ENCODE results near the gene URAD.
"Not testable (repeated sequence)": the region's sequence is repeated elsewhere in the genome, so short reads cannot be mapped to it uniquely, and the experiment has no call there.

Gene URAD, protein sequence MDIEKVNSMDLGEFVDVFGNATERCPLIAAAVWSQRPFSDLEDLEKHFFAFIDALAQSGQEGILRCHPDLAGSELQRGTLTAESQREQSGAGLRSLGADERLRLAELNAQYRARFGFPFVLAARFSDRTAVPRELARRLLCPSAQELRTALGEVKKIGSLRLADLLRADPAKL

DNA sequence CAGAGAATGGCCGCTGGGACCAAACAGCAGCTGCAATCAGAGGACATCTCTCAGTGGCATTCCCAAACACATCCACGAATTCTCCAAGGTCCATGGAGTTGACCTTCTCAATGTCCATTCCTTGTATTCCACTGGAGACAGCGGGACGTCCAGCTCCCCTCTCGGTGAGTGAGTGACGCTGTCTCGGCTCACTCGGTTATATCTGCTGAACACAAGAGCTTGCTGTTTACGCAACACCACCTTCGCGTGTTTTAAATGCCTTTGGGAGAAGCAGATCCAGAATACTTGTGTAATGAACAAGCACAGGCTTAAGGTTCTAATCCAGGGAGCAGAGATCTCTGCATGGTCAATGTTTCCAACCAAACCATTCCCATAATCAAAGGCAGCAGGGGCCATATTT is at the start of gene URAD:
Gene URAD, minus strand, starts transcription at position 174 of the 400 bp plus-strand sequence. Its CDS starts 56 bp downstream, at position 118.
- DNase-seq = no peak

- DNase-seq = no peak
Measured at GRCh38 chr13:28037399-28037798, 48.9 kb upstream of the URAD start.

GRCh38 chr13:28035146-28035782 is 46.8 kb upstream of the URAD start:
- DNase-seq = no peak

GRCh38 chr13:28033894-28034655 is 45.6 kb upstream of the URAD start:
- DNase-seq = no peak

DNA sequence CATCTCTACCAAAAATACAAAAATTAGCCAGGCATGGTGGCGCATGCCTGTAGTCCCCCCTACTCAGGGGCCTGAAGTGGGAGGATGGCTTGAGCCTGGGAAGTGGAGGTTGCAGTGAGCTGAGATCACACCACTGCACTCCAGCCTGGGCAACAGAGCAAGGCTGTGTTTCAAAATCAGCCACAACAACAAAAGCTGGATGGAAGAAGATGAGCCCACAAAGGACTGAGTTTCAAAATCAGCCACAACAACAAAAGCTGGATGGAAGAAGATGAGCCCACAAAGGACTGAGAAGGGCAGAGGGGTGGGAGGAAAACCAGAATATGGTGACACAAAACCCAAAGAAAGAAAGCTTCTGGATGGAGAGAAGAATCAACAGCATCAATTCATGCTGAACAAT is 43.9 kb upstream of the URAD start:
- not testable (repeated sequence) for DNase-seq

- no peak for DNase-seq
Measured at GRCh38 chr13:28031896-28032288, 43.4 kb upstream of the URAD start.

- no peak for DNase-seq
Measured at GRCh38 chr13:28031220-28031895, 42.9 kb upstream of the URAD start.

DNA sequence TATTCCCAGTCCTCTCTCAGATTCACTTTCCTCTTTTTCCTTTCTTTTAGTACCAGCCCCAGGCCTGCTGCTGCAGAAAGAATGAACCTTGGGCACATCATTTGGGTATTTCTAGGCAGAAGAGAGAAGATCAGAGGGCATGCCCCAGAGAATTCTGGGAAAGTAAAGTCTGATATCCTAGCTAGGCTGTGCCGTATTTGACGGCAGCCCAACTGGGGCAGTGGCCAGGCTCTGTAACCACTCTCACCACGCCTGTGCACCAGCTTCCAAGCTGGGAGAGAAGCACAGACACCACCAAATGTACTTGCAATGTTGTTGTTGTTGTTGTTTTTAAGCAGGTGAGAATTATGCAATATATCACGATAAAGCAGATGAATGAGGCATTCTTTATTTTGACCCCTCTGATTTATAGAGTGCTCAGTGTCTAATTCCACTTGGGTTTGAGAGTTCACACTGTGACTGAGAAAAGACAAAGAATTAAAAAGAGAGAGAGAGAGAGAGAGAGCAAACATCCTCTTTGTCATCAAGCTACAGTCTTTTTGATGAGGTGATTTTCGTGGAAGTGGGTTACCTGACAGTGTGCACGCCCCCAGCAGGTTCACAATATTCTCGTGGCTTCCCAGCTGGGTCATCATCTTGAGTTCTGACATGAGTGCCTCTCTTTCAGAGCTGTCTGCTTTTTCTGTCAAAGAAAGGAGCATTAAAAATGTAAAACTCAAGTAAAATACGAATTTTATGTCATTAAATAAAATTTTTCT is 39.3 kb upstream of the URAD start:
- no peak for DNase-seq

GRCh38 chr13:28027071-28027470 is 38.6 kb upstream of the URAD start:
- DNase-seq = no peak

- no peak for DNase-seq
Measured at GRCh38 chr13:28026508-28026907, 38.0 kb upstream of the URAD start.

GRCh38 chr13:28022848-28023518 is 34.5 kb upstream of the URAD start:
- DNase-seq = no peak

- no peak for DNase-seq
Measured at GRCh38 chr13:28014301-28014700, 25.8 kb upstream of the URAD start.

GRCh38 chr13:28013482-28013881 is 25.0 kb upstream of the URAD start:
- no peak for DNase-seq

DNA sequence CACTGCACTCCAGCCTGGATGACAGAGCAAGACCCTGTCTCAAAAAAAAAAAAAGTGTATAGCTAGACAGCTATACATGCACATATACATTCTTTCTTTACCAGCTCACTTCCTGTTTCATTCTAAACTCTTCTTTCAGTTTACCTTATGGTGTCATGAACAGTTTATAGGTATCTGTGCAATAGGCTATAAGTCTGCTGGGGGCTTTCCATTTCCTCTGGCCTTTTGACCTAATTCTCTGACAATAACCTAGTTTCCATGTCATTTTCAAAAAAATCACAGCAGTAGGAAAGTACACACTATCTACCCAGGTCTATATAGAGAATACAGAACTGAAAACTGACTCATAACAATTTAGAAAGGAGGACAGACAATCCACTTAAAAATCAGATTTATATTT is 24.4 kb upstream of the URAD start:
- no peak for DNase-seq

- DNase-seq = no peak
Measured at GRCh38 chr13:28012383-28012782, 23.9 kb upstream of the URAD start.

- no peak for DNase-seq
Measured at GRCh38 chr13:28010046-28010445, 21.6 kb upstream of the URAD start.

GRCh38 chr13:28005016-28005415 is 16.5 kb upstream of the URAD start:
- not testable (repeated sequence) for DNase-seq

DNA sequence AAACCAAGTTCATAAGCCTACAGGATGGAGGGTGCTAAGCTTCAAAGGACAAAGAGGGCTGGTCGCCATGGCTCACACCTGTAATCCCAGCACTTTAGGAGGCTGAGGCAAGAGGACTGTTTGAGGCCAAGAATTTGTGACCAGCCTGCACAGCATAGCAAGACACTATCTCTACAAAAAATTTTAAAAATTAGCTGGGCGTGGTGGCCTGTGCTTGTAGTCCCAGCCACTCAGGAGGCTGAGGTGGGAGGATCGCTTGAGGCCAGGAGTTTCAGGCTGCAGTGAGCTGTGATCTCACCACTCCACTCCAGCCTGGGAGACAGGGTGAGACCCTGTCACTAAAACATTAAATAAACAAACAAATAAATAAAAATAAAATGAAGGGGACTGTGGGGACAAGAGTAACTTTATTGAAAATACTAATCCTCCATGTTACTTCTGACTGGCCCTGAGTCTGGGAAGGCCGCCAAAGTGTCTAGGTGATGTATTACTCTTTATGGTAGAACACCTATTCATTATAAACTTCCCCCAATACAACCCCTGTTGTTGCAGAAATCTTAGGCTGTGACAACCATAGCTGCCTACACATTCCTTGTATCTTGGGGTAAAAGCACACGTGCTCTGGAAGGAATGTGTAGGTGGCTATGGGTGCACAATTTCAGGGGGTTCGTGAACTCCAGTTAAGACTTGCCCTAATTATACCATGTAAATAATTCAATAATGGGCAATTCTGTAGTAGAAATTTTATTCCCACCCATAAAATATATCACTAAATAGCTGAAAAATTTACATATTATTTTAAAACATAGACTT is 14.6 kb upstream of the URAD start:
- DNase-seq = no peak

DNA sequence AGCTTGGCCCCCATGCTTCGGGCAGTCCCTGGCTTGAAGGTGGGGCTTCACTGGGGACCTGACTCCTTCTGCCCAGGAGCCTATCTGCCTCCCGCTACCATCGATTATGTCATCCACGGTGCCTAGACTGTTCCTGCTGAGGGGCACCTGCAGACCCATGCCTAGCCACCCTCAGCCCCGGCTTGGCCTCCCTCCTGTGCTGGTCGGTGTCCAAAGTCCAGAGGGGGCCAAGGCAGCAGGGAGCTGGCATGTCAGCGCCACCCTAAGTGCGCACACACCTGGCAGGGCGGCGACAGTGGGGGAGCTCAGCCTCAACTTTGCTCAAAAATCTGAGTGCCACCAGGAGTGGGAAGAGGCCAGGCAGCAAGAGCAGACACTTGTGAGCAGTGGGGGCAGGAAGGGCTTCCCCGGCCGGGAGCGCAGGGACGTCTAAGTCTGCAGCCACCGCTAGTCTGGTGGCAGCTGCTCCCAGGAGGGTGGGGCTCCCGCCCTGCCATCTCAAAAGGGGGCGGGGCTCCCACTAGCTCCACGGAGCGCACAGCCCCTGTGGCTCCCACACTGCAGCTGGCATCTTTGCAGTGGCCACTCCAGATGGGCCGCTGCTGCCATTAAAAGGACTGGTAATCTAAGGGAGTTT is 13.5 kb upstream of the URAD start:
- DNase-seq = no peak

DNA sequence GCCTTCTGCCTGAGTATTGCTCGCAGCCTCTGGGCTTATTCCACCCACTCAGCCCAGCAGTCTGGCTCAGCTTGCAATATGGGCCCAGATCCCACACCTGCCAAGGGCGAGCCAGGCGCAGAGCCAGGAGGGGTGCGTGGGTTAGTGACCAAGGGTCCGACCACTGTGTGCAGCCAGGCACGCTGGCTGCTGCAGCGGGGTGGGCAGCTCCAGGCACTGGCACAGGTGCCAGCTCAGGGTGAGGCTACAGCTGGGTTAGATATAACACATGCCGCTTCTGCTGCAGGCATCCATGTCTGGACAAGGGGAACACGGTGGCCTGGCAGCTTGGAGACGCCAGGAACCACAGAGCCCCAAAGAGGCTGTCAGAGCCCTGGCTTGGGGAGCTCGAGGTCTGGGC is 12.6 kb upstream of the URAD start:
- no peak for DNase-seq

DNA sequence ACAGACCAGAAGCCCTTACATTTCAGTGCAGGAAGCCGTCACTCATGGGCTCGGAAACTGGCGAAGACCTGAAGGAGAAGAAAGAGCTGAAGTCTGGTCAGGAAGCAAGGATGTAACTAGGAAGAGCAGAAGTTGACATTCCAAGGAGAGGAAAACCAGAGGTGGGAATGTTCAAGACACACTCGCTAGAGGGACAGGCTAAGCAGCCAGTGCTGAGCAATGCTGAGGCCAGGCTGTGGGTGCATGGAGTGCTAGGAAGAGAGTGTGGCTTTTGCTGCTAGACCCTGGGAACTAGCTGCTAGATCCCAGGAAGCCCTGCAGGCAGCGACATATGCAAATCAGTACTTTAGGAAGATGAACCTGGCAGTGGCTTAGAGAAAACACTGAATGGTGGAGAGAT is 12.1 kb upstream of the URAD start:
- DNase-seq = no peak
